A673 (cell line): ENCODE measurements around the gene FUCA1. TPM values are rescaled to one million over a fixed set of nuclear protein-coding genes. Genes with fewer than 3 reads are reported as not detected.

ENCODE experiments used
- BruUV-seq: library from RNA; stranded (reverse); fragments of 400-500 nt; replicated peaks from 2 replicates; lab custom pipeline; 2021; lab: Mats Ljungman, UMichigan
- CTCF ChIA-PET: fragments of 300-600 bp; sonication (Branson Sonifier 250); formaldehyde crosslinking; loops from one replicate; lab custom pipeline; 2022; ENCODE audit warnings: antibody characterized with exemption; lab: Charles Lee
- POLR2A ChIA-PET: fragments of 300-600 bp; sonication (Branson Sonifier 250); formaldehyde crosslinking; loops from one replicate; lab custom pipeline; 2022; ENCODE audit warnings: antibody characterized with exemption; ENCODE audit not compliant: low non-redundant PET; lab: Charles Lee
- DNase-seq: peaks from one replicate; pipeline ENCODE4 v3.0.0-alpha.2; 2015; ENCODE audit warnings: low spot score
- H3K27ac ChIP-seq: fragments of 200-600 bp; sonication (generic); 2 replicates; pipeline ENCODE4 v1.5.1; 2016; ENCODE audit warnings: mixed run types, low read depth, mild to moderate bottlenecking, mixed read lengths, antibody characterized with exemption, low read length; ENCODE audit not compliant: poor library complexity, severe bottlenecking
- H3K27me3 ChIP-seq: fragments of 200-600 bp; sonication (generic); replicated peaks from 2 replicates; pipeline ENCODE4 v1.6.1; 2017; ENCODE audit warnings: mixed run types, low read depth, mild to moderate bottlenecking, mixed read lengths, antibody characterized with exemption, low read length; ENCODE audit not compliant: insufficient read depth, poor library complexity
- H3K36me3 ChIP-seq: fragments of 200-600 bp; sonication (generic); 2 replicates; pipeline ENCODE4 v1.6.1; 2016; ENCODE audit warnings: mixed run types, mild to moderate bottlenecking, mixed read lengths, antibody characterized with exemption, low read length; ENCODE audit not compliant: insufficient read depth, poor library complexity, severe bottlenecking
- H3K4me1 ChIP-seq: fragments of 200-600 bp; sonication (generic); 2 replicates; pipeline ENCODE4 v1.6.1; 2017; ENCODE audit warnings: mixed run types, mild to moderate bottlenecking, mixed read lengths, antibody characterized with exemption, low read length; ENCODE audit not compliant: insufficient read depth, poor library complexity, severe bottlenecking
- H3K4me3 ChIP-seq: fragments of 200-600 bp; sonication (generic); 2 replicates; pipeline ENCODE4 v1.5.1; 2016; ENCODE audit warnings: low read depth, mixed run types, mild to moderate bottlenecking, mixed read lengths, low read length; ENCODE audit not compliant: poor library complexity, severe bottlenecking
- H3K9me3 ChIP-seq: fragments of 200-600 bp; sonication (generic); 2 replicates; pipeline ENCODE4 v1.6.1; 2016; ENCODE audit warnings: mixed run types, low read depth, mild to moderate bottlenecking, mixed read lengths, antibody characterized with exemption, low read length; ENCODE audit not compliant: poor library complexity, severe bottlenecking
- EZH2 ChIP-seq: fragments of 200-600 bp; sonication (generic); IDR thresholded peaks from 2 replicates; pipeline ENCODE4 v1.6.1; 2017; ENCODE audit warnings: borderline replicate concordance, low read depth, mild to moderate bottlenecking, mixed read lengths, antibody characterized with exemption, low read length; ENCODE audit not compliant: poor library complexity, severe bottlenecking
- intact Hi-C: fragments of 100-400 bp; cut with micrococcal nuclease; formaldehyde crosslinking; loops from one replicate; pipeline ENCODE4 v1.10.0; 2022; ENCODE audit not compliant: unreplicated experiment
- total RNA-seq: library from RNA; stranded (reverse); gene quantifications from 2 replicates; pipeline ENCODE4 v1.2.3, GENCODE V29; 2021
- TF ChIP-seq, protein P1 (sequence below): fragments of 300-800, 200-600 bp; sonication (generic); conservative IDR thresholded peaks from 2 replicates; pipeline ENCODE4 v1.5.1; 2017; ENCODE audit warnings: low read depth, mild to moderate bottlenecking, antibody characterized with exemption, low read length, moderate library complexity, mixed read lengths

The FUCA1 gene
- total RNA-seq, 1 experiment from 2014 or later: 8.9 TPM

DNA sequence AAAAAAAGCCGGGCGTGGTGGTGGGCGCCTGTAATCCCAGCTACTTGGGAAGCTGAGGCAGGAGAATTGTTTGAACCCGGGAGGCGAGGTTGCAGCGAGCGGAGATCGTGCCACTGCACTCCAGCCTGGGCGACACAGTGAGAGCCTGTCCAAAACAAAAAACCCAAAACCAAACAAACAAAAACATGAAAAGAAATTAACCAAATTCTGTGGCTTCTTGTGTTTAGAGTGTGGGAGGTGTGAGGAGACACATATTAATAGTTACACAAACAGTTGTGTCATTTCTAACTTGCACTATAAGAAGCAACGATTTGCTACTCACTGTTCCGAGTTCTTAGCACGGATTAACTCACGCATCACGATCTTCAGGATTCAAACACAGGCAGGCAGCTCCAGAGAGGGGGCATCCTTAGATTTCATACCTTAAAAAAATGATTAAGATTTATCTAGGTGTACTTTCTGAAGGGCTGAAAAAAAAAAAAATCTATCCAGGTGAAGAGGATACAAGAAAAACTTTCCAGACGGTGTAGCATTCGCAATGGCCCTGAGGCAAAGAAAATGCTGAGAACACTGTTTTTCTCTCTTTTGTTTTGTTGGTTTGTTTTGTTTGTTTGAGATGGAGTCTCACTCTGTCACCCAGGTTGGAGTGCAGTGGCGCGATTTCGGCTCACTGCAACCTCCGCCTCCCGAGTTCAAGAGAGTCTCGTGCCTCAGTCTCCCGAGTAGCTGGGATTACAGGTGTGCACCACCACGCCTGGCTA, 42.1 kb downstream of the FUCA1 start:
- ChIA-PET POLR2A (interaction anchor here (0.6 kb wide), 1 partner anchor 810 kb away, joined by 3 read pairs; the partner anchor contains the start of gene TEX46), CTCF (interaction anchor here (0.6 to 1.0 kb wide), 3 partner anchors 15 to 91 kb away, joined by 4 to 6 read pairs (median 5); no protein-coding TSS in a partner anchor)
- TF ChIP-seq EZH2: no peak
- TF ChIP-seq, protein P1, sequence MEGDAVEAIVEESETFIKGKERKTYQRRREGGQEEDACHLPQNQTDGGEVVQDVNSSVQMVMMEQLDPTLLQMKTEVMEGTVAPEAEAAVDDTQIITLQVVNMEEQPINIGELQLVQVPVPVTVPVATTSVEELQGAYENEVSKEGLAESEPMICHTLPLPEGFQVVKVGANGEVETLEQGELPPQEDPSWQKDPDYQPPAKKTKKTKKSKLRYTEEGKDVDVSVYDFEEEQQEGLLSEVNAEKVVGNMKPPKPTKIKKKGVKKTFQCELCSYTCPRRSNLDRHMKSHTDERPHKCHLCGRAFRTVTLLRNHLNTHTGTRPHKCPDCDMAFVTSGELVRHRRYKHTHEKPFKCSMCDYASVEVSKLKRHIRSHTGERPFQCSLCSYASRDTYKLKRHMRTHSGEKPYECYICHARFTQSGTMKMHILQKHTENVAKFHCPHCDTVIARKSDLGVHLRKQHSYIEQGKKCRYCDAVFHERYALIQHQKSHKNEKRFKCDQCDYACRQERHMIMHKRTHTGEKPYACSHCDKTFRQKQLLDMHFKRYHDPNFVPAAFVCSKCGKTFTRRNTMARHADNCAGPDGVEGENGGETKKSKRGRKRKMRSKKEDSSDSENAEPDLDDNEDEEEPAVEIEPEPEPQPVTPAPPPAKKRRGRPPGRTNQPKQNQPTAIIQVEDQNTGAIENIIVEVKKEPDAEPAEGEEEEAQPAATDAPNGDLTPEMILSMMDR: no peak
- no peak for DNase-seq
- intact Hi-C loops: no loop called here
- Histone ChIP-seq H3K36me3 (no peaks in the 10 kb centered on the region), H3K9me3 (no peaks in the 10 kb centered on the region), H3K4me3 (peak overlapping the region; percentile 82), H3K27ac (peak overlapping the region; percentile 93), H3K27me3 (no peaks in the 10 kb centered on the region), H3K4me1 (peaks cover 12% of the 10 kb centered on the region)
- TSS peak; percentile 75 for BruUV-seq

DNA sequence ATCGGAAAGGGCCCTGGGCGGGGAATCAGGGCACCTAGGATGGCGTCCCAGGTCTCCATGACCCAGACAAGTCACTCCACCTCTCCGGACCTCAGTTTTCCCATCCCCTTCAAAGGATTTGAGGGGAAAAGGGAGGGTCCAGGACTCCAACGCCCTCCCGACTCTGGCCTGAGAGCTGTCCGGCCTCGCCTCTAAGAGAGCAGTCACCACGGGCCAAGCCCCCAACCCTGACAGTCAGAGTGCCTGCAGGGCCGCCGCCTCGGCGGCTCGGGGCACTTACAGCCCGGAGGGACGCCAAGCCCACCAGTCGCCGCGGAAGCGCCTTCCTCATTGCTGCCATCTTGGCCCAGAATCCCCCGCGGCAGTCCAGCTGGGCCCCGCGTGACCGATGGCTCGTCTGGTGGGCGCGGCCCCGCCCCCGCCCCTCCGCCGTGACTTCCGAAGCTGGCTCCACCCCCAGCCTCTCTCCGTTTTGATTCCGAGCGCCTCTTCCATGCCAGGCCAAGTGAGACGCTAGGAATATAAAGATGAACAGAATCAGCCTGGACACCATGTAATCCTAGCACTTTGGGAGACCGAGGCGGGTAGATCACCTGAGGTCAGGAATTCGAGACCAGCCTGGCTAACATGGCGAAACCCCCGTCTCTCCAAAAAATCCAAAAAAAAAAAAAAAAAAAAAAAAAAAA, 42.9 kb downstream of the FUCA1 start, which contains the start of gene HMGCL:
Gene HMGCL, minus strand, starts transcription at position 354 of the 686 bp plus-strand sequence. Its CDS starts 14 bp downstream, at position 340.
- Histone ChIP-seq H3K9me3 (no peaks in the 10 kb centered on the region), H3K4me3 (peak within 1 kb of the TSS; percentile 82), H3K27ac (peak within 1 kb of the TSS; percentile 93), H3K27me3 (no peaks in the 10 kb centered on the region), H3K36me3 (no peaks in the 10 kb centered on the region), H3K4me1 (peaks cover 12% of the 10 kb centered on the region)
- intact Hi-C loops: no loop called here
- TF ChIP-seq, protein P1: no peak
- no peak for TF ChIP-seq EZH2
- DNase-seq: peak; percentile 95
- ChIA-PET CTCF (interaction anchor here (0.6 to 1.0 kb wide), 3 partner anchors 14 to 91 kb away, joined by 4 to 6 read pairs (median 5); no protein-coding TSS in a partner anchor), POLR2A (interaction anchor here (0.6 kb wide), 1 partner anchor 810 kb away, joined by 3 read pairs; the partner anchor contains the start of gene TEX46)
- no TSS peak for BruUV-seq

GRCh38 chr1:23824711-23825075, 43.4 kb downstream of the FUCA1 start:
- TF ChIP-seq, protein P1: no peak
- intact Hi-C loops: no loop called here
- Histone ChIP-seq H3K9me3 (no peaks in the 10 kb centered on the region), H3K27ac (peak overlapping the region; percentile 93), H3K4me3 (peak overlapping the region; percentile 82), H3K36me3 (no peaks in the 10 kb centered on the region), H3K4me1 (peaks cover 12% of the 10 kb centered on the region), H3K27me3 (no peaks in the 10 kb centered on the region)
- CTCF ChIA-PET: interaction anchor here (0.6 kb wide), 1 partner anchor 33 kb away, joined by 4 read pairs; no protein-coding TSS in a partner anchor
- POLR2A ChIA-PET: no interaction called here
- no peak for DNase-seq
- BruUV-seq: TSS peak; percentile 81
